Neural cell (in vitro differentiated cells): ENCODE results near the gene C19orf67. TPM values are rescaled to one million over a fixed set of nuclear protein-coding genes. Genes with fewer than 3 reads are reported as not detected.

Experiments used
- H2AFZ ChIP-seq: fragments of 200-600, 300-800 bp; sonication (generic), shearing (Covaris generic); 2 replicates; pipeline ENCODE4 v1.6.0; 2014; ENCODE audit warnings: low read depth, mild to moderate bottlenecking, antibody characterized with exemption, low read length, moderate library complexity
- H3F3A ChIP-seq: fragments of 200-600 bp; shearing (Covaris generic); 2 replicates; pipeline ENCODE4 v1.6.1; 2016; ENCODE audit warnings: mild to moderate bottlenecking, moderate library complexity, mixed read lengths, antibody characterized with exemption, low read length; ENCODE audit not compliant: insufficient read depth, poor library complexity, severe bottlenecking
- H3K27ac ChIP-seq: fragments of 200-600, 300-800 bp; sonication (generic), shearing (Covaris generic); 2 replicates; pipeline ENCODE4 v1.5.1; 2014; ENCODE audit warnings: mild to moderate bottlenecking, low read length, moderate library complexity
- H3K27me3 ChIP-seq: fragments of 300-800, 200-600 bp; sonication (generic), shearing (Covaris generic); 2 replicates; pipeline ENCODE4 v1.6.0; 2014; ENCODE audit warnings: mild to moderate bottlenecking, low read depth, low read length, moderate library complexity; ENCODE audit not compliant: insufficient read depth
- H3K36me3 ChIP-seq: fragments of 300-800, 200-600 bp; sonication (generic), shearing (Covaris generic); 2 replicates; pipeline ENCODE4 v1.5.1; 2014; ENCODE audit warnings: mild to moderate bottlenecking, antibody characterized with exemption, low read length, moderate library complexity; ENCODE audit not compliant: insufficient read depth
- H3K4me2 ChIP-seq: fragments of 300-800, 200-600 bp; sonication (generic), shearing (Covaris generic); 2 replicates; pipeline ENCODE4 v1.6.0; 2014; ENCODE audit warnings: mild to moderate bottlenecking, low read length
- H3K4me3 ChIP-seq: fragments of 300-800, 200-600 bp; sonication (generic), shearing (Covaris generic); 2 replicates; pipeline ENCODE4 v1.5.1; 2014; ENCODE audit warnings: mild to moderate bottlenecking, low read length, moderate library complexity
- H3K79me2 ChIP-seq: fragments of 200-600 bp; shearing (Covaris generic); replicated peaks from 2 replicates; pipeline ENCODE4 v1.6.0; 2014; ENCODE audit warnings: mild to moderate bottlenecking, low read length, moderate library complexity; ENCODE audit not compliant: insufficient read depth
- H3K9ac ChIP-seq: fragments of 300-800, 200-600 bp; sonication (generic), shearing (Covaris generic); 2 replicates; pipeline ENCODE4 v1.6.1; 2016; ENCODE audit warnings: mild to moderate bottlenecking, low read length, mixed read lengths
- H3K9me2 ChIP-seq: fragments of 200-600 bp; shearing (Covaris generic); 2 replicates; pipeline ENCODE4 v1.6.1; 2016; ENCODE audit warnings: mild to moderate bottlenecking, low read length, mixed read lengths; ENCODE audit not compliant: insufficient read depth
- H3K9me3 ChIP-seq: fragments of 200-600, 300-800 bp; sonication (generic), shearing (Covaris generic); 2 replicates; pipeline ENCODE4 v1.6.1; 2016; ENCODE audit warnings: mild to moderate bottlenecking, mixed run types, low read length, moderate library complexity, mixed read lengths
- H4K20me1 ChIP-seq: fragments of 200-600 bp; shearing (Covaris generic); 2 replicates; pipeline ENCODE4 v1.6.1; 2016; ENCODE audit warnings: mild to moderate bottlenecking, mixed run types; ENCODE audit not compliant: insufficient read depth
- CTCF ChIP-seq: fragments of 450-650 bp; IDR thresholded peaks from 2 replicates; pipeline ENCODE4 v1.5.1; 2014; ENCODE audit warnings: antibody characterized with exemption, mild to moderate bottlenecking, moderate library complexity; ENCODE audit not compliant: poor library complexity, severe bottlenecking
- EP300 ChIP-seq: fragments of 450-650 bp; conservative IDR thresholded peaks from 2 replicates; pipeline ENCODE4 v1.6.1; 2014; ENCODE audit warnings: antibody characterized with exemption, mild to moderate bottlenecking, moderate library complexity; ENCODE audit not compliant: poor library complexity, severe bottlenecking
- EZH2 ChIP-seq: fragments of 200-600, 300-800 bp; shearing (Covaris generic), sonication (generic); IDR thresholded peaks from 2 replicates; pipeline ENCODE4 v1.6.1; 2014; ENCODE audit warnings: antibody characterized with exemption, low read length, borderline replicate concordance, mild to moderate bottlenecking; ENCODE audit not compliant: insufficient read depth, poor library complexity, severe bottlenecking
- MXI1 ChIP-seq: fragments of 450-650 bp; conservative IDR thresholded peaks from 2 replicates; pipeline ENCODE4 v1.6.1; 2014; ENCODE audit warnings: antibody characterized with exemption, mild to moderate bottlenecking; ENCODE audit not compliant: poor library complexity, severe bottlenecking
- POLR2AphosphoS5 ChIP-seq: IDR thresholded peaks from 2 replicates; pipeline ENCODE4 v1.6.1; 2012
- RAD21 ChIP-seq: fragments of 450-650 bp; conservative IDR thresholded peaks from 2 replicates; pipeline ENCODE4 v1.6.1; 2014; ENCODE audit warnings: antibody characterized with exemption, mild to moderate bottlenecking, moderate library complexity
- SMC3 ChIP-seq: fragments of 450-650 bp; conservative IDR thresholded peaks from 2 replicates; pipeline ENCODE4 v1.6.1; 2014; ENCODE audit warnings: antibody characterized with exemption, mild to moderate bottlenecking, moderate library complexity; ENCODE audit not compliant: poor library complexity
- TAF1 ChIP-seq: IDR thresholded peaks from 2 replicates; pipeline ENCODE4 v1.6.1; 2012; ENCODE audit warnings: low read depth
- polyA plus RNA-seq: library from polyadenylated mRNA; depleted of rRNA; stranded (reverse); fragments of >200 nt; gene quantifications from 2 replicates; pipeline ENCODE4 v1.2.3, GENCODE V29; 2014
- TF ChIP-seq, protein P1 (sequence below): IDR thresholded peaks from 2 replicates; pipeline ENCODE4 v1.6.1; 2012; ENCODE audit warnings: borderline replicate concordance

The C19orf67 gene
- polyA plus RNA-seq, 1 donor from 2014 or later: not detected

GRCh38 chr19:14091813-14092462 is 6.4 kb upstream of the C19orf67 start:
- peaks cover 6% of the 10 kb centered on the region for H3K36me3 ChIP-seq
- H3K9ac ChIP-seq: no peak overlapping the region
- peak overlapping the region; percentile 62 for H3K4me2 ChIP-seq
- TF ChIP-seq, protein P1, sequence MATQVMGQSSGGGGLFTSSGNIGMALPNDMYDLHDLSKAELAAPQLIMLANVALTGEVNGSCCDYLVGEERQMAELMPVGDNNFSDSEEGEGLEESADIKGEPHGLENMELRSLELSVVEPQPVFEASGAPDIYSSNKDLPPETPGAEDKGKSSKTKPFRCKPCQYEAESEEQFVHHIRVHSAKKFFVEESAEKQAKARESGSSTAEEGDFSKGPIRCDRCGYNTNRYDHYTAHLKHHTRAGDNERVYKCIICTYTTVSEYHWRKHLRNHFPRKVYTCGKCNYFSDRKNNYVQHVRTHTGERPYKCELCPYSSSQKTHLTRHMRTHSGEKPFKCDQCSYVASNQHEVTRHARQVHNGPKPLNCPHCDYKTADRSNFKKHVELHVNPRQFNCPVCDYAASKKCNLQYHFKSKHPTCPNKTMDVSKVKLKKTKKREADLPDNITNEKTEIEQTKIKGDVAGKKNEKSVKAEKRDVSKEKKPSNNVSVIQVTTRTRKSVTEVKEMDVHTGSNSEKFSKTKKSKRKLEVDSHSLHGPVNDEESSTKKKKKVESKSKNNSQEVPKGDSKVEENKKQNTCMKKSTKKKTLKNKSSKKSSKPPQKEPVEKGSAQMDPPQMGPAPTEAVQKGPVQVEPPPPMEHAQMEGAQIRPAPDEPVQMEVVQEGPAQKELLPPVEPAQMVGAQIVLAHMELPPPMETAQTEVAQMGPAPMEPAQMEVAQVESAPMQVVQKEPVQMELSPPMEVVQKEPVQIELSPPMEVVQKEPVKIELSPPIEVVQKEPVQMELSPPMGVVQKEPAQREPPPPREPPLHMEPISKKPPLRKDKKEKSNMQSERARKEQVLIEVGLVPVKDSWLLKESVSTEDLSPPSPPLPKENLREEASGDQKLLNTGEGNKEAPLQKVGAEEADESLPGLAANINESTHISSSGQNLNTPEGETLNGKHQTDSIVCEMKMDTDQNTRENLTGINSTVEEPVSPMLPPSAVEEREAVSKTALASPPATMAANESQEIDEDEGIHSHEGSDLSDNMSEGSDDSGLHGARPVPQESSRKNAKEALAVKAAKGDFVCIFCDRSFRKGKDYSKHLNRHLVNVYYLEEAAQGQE: no peak
- TF ChIP-seq MXI1 (no peak), CTCF (no peak), SMC3 (no peak), POLR2AphosphoS5 (no peak), RAD21 (no peak), TAF1 (no peak), EP300 (no peak), EZH2 (no peak)
- H3K27ac ChIP-seq: no peak overlapping the region
- H3F3A ChIP-seq: peaks cover 4% of the 10 kb centered on the region
- peak overlapping the region; percentile 66 for H3K4me3 ChIP-seq
- H3K79me2 ChIP-seq: no peaks in the 10 kb centered on the region
- peaks cover 3% of the 10 kb centered on the region for H3K9me3 ChIP-seq
- no peak overlapping the region for H2AFZ ChIP-seq
- no peaks in the 10 kb centered on the region for H3K27me3 ChIP-seq
- H3K9me2 ChIP-seq: no peaks in the 10 kb centered on the region
- peaks cover 8% of the 10 kb centered on the region for H4K20me1 ChIP-seq

DNA sequence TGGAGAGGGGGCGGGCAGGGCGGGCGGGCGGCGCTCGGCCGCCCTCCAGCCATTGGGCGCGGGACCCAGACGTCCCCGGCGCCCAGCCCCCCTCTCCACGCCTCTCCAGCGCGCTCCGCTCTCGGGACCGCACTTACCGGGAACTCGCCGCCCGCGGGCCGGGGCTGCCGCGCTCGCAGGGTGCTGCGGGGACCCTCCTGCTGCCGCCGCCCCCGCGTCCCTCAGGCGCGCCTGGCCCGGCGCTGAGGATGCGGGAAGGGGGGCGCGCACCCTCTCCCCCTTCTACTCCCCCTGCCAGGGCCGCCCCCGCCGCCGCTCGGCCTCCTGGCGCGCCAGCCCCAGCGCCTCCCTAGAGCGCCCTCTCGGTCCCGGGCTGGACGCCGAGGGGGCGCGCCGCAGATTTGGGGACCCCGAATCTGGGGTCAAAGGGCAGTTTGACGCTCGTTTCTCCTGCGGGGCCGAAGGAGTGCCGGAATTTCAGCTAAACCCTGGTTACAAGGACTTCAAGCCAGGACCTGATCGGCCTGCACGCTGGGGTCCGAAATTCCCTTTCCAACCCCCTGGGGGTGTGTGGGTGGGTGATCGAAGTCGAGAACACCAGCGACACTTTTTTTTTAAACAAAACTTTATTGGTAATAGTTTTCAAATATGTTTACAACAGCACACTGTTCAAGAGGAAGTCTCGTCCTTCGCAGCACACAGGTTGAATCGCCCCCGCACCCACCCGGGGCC is 5.7 kb upstream of the C19orf67 start:
- Histone ChIP-seq H3K27ac (no peak overlapping the region), H2AFZ (no peak overlapping the region), H3K4me3 (peak overlapping the region; percentile 66), H3K9me3 (peaks cover 3% of the 10 kb centered on the region), H3K27me3 (no peaks in the 10 kb centered on the region), H3K4me2 (peak overlapping the region; percentile 62), H3K9me2 (no peaks in the 10 kb centered on the region), H3K79me2 (no peaks in the 10 kb centered on the region), H3K9ac (peak overlapping the region; percentile 46), H4K20me1 (peaks cover 8% of the 10 kb centered on the region), H3K36me3 (peaks cover 6% of the 10 kb centered on the region), H3F3A (peaks cover 4% of the 10 kb centered on the region)
- no peak for TF ChIP-seq EP300
- TF ChIP-seq SMC3: no peak
- TF ChIP-seq CTCF: peak; percentile 28
- TF ChIP-seq, protein P1: no peak
